Measurements from ENCODE around the gene NPAS3. TPM values are rescaled to one million over a fixed set of nuclear protein-coding genes. Genes with fewer than 3 reads are reported as not detected.

Gene NPAS3
- total RNA-seq, 4 donors from 2014 or later, result 4.0 to 12.2 (median 5.6) TPM

GRCh38 chr14:33493266-33493665 is 554.6 kb downstream of the NPAS3 start:
- no peak for DNase-seq
- Histone ChIP-seq H3K4me1 (no peaks in the 10 kb centered on the region), H3K36me3 (no peaks in the 10 kb centered on the region), H3K27ac (no peak overlapping the region), H3K4me3 (replicated peaks in 1 of 3) (no peak overlapping the region), H3K9me3 (no peaks in the 10 kb centered on the region), H3K27me3 (no peaks in the 10 kb centered on the region)
- intact Hi-C loops (cut with DNase I), result no loop called here
- WGBS, 2 donors, result 75 to 87% methylated on average over 6 of the region's 6 CpGs
- no peak for TF ChIP-seq CTCF (IDR thresholded peaks at IDR 0.05)

GRCh38 chr14:33493990-33494389 is 555.3 kb downstream of the NPAS3 start:
- Histone ChIP-seq H3K4me3 (replicated peaks in 1 of 3) (no peak overlapping the region), H3K27ac (no peak overlapping the region), H3K9me3 (no peaks in the 10 kb centered on the region), H3K36me3 (no peaks in the 10 kb centered on the region), H3K4me1 (no peaks in the 10 kb centered on the region), H3K27me3 (no peaks in the 10 kb centered on the region)
- TF ChIP-seq POLR2A (IDR thresholded peaks at IDR 0.05) (no peak), CTCF (IDR thresholded peaks at IDR 0.05) (no peak)
- no peak for DNase-seq
- WGBS, 2 donors, result 74 to 82% methylated on average over 5 of the region's 5 CpGs
- intact Hi-C loops (cut with DNase I), result no loop called here

GRCh38 chr14:33499687-33500086 is 561.0 kb downstream of the NPAS3 start:
- Histone ChIP-seq H3K36me3 (no peaks in the 10 kb centered on the region), H3K4me3 (replicated peaks in 1 of 3) (no peak overlapping the region), H3K4me1 (peaks cover 0 to 5% of the 10 kb centered on the region in 2 donors), H3K27ac (no peak overlapping the region), H3K27me3 (no peaks in the 10 kb centered on the region), H3K9me3 (no peaks in the 10 kb centered on the region)
- 56 to 60% methylated on average over 7 of the region's 7 CpGs for WGBS, 2 donors
- DNase-seq, result no peak
- intact Hi-C loops (cut with DNase I), result no loop called here
- TF ChIP-seq CTCF (IDR thresholded peaks at IDR 0.05) (no peak), POLR2A (IDR thresholded peaks at IDR 0.05) (no peak)

- 73 to 76% methylated on average over 5 of the region's 5 CpGs for WGBS, 2 donors
- intact Hi-C loops (cut with DNase I), result no loop called here
- TF ChIP-seq POLR2A (IDR thresholded peaks at IDR 0.05) (no peak), CTCF (IDR thresholded peaks at IDR 0.05) (no peak)
- H3K27ac ChIP-seq, result no peak overlapping the region
- no peak overlapping the region for H3K4me3 ChIP-seq (replicated peaks in 1 of 3)
- H3K4me1 ChIP-seq, result peaks cover 0 to 5% of the 10 kb centered on the region in 2 donors
- no peak for DNase-seq
- H3K27me3 ChIP-seq, result no peaks in the 10 kb centered on the region
- H3K36me3 ChIP-seq, result no peaks in the 10 kb centered on the region
- H3K9me3 ChIP-seq, result no peaks in the 10 kb centered on the region
Observed at GRCh38 chr14:33504246-33505099, 565.8 kb downstream of the NPAS3 start.

GRCh38 chr14:33505266-33505962 is 566.7 kb downstream of the NPAS3 start:
- Histone ChIP-seq H3K27ac (no peak overlapping the region), H3K4me1 (peaks cover 0 to 3% of the 10 kb centered on the region in 2 donors), H3K36me3 (no peaks in the 10 kb centered on the region), H3K4me3 (replicated peaks in 1 of 3) (no peak overlapping the region), H3K27me3 (no peaks in the 10 kb centered on the region), H3K9me3 (no peaks in the 10 kb centered on the region)
- 84 to 85% methylated on average over 4 of the region's 4 CpGs for WGBS, 2 donors
- intact Hi-C loops (cut with DNase I), result no loop called here
- TF ChIP-seq POLR2A (IDR thresholded peaks at IDR 0.05) (no peak), CTCF (IDR thresholded peaks at IDR 0.05) (no peak)
- DNase-seq, result no peak
